Colonic mucosa (tissue), 4 donors: Measurements from ENCODE around the gene TBX21. TPM values are rescaled to one million over a fixed set of nuclear protein-coding genes. Genes with fewer than 3 reads are reported as not detected.
"Not testable (repeated sequence)": the region's sequence is repeated elsewhere in the genome, so short reads cannot be mapped to it uniquely, and the experiment has no call there.

ENCODE experiments used
- DNase-seq: peaks from one replicate; pipeline ENCODE4 v3.0.0-alpha.2; 2020
- H3K27ac ChIP-seq: fragments of 200-600 bp; one replicate; pipeline ENCODE4 v1.8.0; 2021
- H3K27me3 ChIP-seq: fragments of 200-600 bp; one replicate; pipeline ENCODE4 v1.8.0; 2021
- H3K36me3 ChIP-seq: fragments of 200-600 bp; one replicate; pipeline ENCODE4 v1.8.0; 2021
- H3K4me1 ChIP-seq: fragments of 200-600 bp; one replicate; pipeline ENCODE4 v1.8.0; 2021; ENCODE audit warnings: mild to moderate bottlenecking
- H3K4me3 ChIP-seq: fragments of 200-600 bp; one replicate; pipeline ENCODE4 v1.8.0; 2021
- H3K9ac ChIP-seq, 2 donors: one replicate each; pipeline ENCODE4 v1.7.0; 2013; ENCODE audit warnings: control low read depth in 2 of 2, low read depth in 2 of 2, low read length in 2 of 2
- H3K9me3 ChIP-seq: fragments of 200-600 bp; one replicate; pipeline ENCODE4 v1.8.0; 2021
- CTCF ChIP-seq: fragments of 200-600 bp; IDR thresholded peaks from one replicate; pipeline ENCODE4 v1.8.0; 2022; ENCODE audit warnings: antibody characterized with exemption, mild to moderate bottlenecking
- intact Hi-C: fragments of 100-400 bp; cut with DNase I; formaldehyde crosslinking; loops from one replicate; pipeline ENCODE4 v1.14.1; 2022
- total RNA-seq, 2 donors: library from RNA; stranded (reverse); fragmentation: NEBNext Ultra II Directional in 1 of 2; extraction: Animal tissue kit (Norgen Biotek cat#: 25700) in 1 of 2; gene quantifications; one replicate each; pipeline ENCODE4 v1.2.1, GENCODE V29; 2021
- donor health status: healthy.
- donor health status: DM: no; HTN: no; CAD: no.
- donor health status: DM: no; HTN: no; CAD: no.

TBX21 gene
- total RNA-seq, 2 donors from 2014 or later: 0.40 to 0.49 TPM

DNA sequence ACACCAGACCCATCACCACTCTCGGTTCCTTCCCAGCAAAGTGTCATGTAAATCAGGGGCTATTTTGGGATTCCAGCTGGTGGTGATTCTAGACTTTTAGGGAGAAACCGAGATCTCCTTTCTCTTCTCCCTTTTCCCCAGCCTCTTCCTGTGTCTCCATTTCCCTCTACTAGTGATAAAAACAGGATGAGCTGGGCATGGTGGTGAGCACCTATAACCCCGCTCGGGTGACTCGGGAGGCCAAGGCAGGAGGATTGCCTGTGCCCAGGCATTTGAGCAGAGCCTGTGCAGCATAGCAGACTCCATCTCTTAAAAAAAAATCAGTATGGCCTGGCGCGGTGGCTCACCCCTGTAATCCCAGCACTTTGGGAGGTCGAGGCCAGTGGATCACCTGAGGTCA, 6.1 kb downstream of the TBX21 start:
- Histone ChIP-seq H3K9ac (no peak overlapping the region), H3K9me3 (no peaks in the 10 kb centered on the region), H3K4me3 (no peak overlapping the region), H3K36me3 (no peaks in the 10 kb centered on the region), H3K27me3 (peaks cover under 1% of the 10 kb centered on the region), H3K4me1 (no peaks in the 10 kb centered on the region), H3K27ac (no peak overlapping the region)
- TF ChIP-seq CTCF: no peak
- intact Hi-C loops: no loop called here
- DNase-seq: no peak

DNA sequence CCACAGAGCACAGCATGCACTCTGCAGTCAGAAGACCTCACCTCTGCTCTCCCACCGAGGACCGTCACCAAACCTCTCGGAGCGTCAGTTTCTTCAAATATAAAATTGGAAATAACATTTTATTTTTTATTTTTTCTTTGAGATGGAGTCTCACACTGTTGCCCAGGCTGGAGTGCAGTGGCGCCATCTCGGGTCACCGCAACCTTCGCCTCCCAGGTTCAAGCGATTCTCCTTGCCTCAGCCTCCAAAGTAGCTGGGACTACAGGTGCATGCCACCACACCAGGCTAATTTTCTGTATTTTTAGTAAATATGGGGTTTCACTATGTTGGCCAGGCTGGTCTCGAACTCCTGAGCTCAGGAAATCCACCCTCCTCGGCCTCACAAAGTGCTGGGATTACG, 6.9 kb downstream of the TBX21 start:
- intact Hi-C loops, H3K27ac ChIP-seq, H3K4me3 ChIP-seq, H3K36me3 ChIP-seq, H3K27me3 ChIP-seq, H3K9me3 ChIP-seq, DNase-seq, H3K4me1 ChIP-seq, H3K9ac ChIP-seq: not testable (repeated sequence)

DNA sequence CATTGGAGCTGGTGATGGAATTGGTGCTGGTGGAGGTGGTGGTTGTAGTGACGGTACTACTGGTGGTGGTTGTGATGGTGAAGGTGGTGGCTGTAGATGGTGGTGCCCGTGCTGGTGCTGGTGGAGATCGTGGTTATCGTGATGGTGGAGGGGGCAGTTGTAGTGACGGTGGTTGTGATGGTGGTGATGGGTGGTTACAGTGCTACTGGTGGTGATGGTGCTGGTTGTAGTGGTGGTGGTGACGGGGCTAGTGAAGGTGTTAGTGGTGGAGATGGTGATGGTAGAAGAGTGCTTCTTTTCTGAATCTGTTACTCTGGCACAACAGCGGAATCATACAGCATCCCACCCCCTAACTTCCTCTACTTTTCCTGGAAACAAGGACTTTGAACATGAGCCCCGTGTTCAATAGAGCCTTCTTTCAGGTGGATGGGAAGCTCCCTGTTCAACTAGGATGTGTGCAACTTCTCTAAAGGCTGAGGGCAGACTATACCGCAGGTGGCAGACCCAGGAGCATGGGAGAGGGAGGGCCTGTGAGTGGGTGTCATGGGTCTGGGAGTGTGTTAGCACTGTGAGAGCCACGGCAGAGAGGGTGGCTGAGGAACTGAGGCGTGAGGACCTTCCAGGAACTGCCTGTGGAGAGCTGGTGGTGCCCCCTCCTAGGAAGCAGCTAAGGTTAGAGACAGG, 8.2 kb downstream of the TBX21 start:
- DNase-seq: no peak
- Histone ChIP-seq H3K27ac (no peak overlapping the region), H3K9me3 (no peaks in the 10 kb centered on the region), H3K36me3 (no peaks in the 10 kb centered on the region), H3K9ac (no peak overlapping the region), H3K4me1 (no peaks in the 10 kb centered on the region), H3K27me3 (peaks cover 4% of the 10 kb centered on the region), H3K4me3 (no peak overlapping the region)
- TF ChIP-seq CTCF: no peak
- intact Hi-C loops: no loop called here

DNA sequence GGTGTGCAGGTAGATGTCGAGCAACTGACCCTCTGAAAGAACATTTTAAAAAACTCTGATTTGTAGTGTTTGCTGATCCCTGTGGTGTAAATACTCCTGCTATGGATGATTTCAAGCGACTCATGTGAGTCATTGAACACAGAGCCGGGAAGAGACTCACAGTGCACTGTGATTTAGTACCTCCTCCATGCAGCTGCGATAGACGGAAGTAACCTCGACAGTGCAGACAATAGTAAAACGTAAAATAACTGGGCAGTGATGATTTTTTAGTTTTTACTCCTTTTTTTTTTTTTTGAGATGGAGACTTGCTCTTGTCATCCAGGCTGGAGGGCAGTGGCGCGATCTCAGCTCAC, 8.7 kb downstream of the TBX21 start:
- Histone ChIP-seq H3K27ac (no peak overlapping the region), H3K4me3 (no peak overlapping the region), H3K27me3 (peaks cover 4% of the 10 kb centered on the region), H3K9ac (no peak overlapping the region), H3K4me1 (no peaks in the 10 kb centered on the region), H3K9me3 (no peaks in the 10 kb centered on the region), H3K36me3 (no peaks in the 10 kb centered on the region)
- intact Hi-C loops: no loop called here
- DNase-seq: no peak
- no peak for TF ChIP-seq CTCF

GRCh38 chr17:47742319-47743181, 9.5 kb downstream of the TBX21 start:
- H3K27me3 ChIP-seq: peaks cover 4% of the 10 kb centered on the region
- no peak for DNase-seq
- no peak for TF ChIP-seq CTCF

More at GRCh38 chr17:47742319-47743181, 9.5 kb downstream of the TBX21 start:
- Histone ChIP-seq H3K4me1 (no peaks in the 10 kb centered on the region), H3K4me3 (no peak overlapping the region), H3K9ac (no peak overlapping the region), H3K27ac (no peak overlapping the region), H3K36me3 (no peaks in the 10 kb centered on the region), H3K9me3 (no peaks in the 10 kb centered on the region)
- intact Hi-C loops: no loop called here
